Measurements from ENCODE around the gene CTNNA3. TPM values are rescaled to one million over a fixed set of nuclear protein-coding genes. Genes with fewer than 3 reads are reported as not detected.

CTNNA3 gene
- total RNA-seq, 1 donor from 2014 or later, result not detected

GRCh38 chr10:66294538-66294937 is 1401.5 kb downstream of the CTNNA3 start:
- H3K27me3 ChIP-seq (ENCODE audit: control insufficient read depth, insufficient read depth, low read length), result no peaks in the 10 kb centered on the region
- no peak overlapping the region for H3K4me3 ChIP-seq (ENCODE audit: low read depth, low read length)
- no peak for FAIRE-seq
- DNase-seq (ENCODE audit: low read depth), result no peak
- no peaks in the 10 kb centered on the region for H3K36me3 ChIP-seq (ENCODE audit: control insufficient read depth, insufficient read depth, low read length)
- TF ChIP-seq CTCF (IDR thresholded peaks at IDR 0.05; ENCODE audit: insufficient read depth, low read length, severe bottlenecking), result no peak

- H3K4me3 ChIP-seq (ENCODE audit: low read depth, low read length), result no peak overlapping the region
- FAIRE-seq (no peak), DNase-seq (ENCODE audit: low read depth) (no peak)
- H3K27me3 ChIP-seq (ENCODE audit: control insufficient read depth, insufficient read depth, low read length), result no peaks in the 10 kb centered on the region
- no peak for TF ChIP-seq CTCF (IDR thresholded peaks at IDR 0.05; ENCODE audit: insufficient read depth, low read length, severe bottlenecking)
- H3K36me3 ChIP-seq (ENCODE audit: control insufficient read depth, insufficient read depth, low read length), result no peaks in the 10 kb centered on the region
Measured at GRCh38 chr10:66292922-66293321, 1403.1 kb downstream of the CTNNA3 start.

GRCh38 chr10:66292456-66292855 is 1403.5 kb downstream of the CTNNA3 start:
- Histone ChIP-seq H3K4me3 (ENCODE audit: low read depth, low read length) (no peak overlapping the region), H3K27me3 (ENCODE audit: control insufficient read depth, insufficient read depth, low read length) (no peaks in the 10 kb centered on the region), H3K36me3 (ENCODE audit: control insufficient read depth, insufficient read depth, low read length) (no peaks in the 10 kb centered on the region)
- no peak for TF ChIP-seq CTCF (IDR thresholded peaks at IDR 0.05; ENCODE audit: insufficient read depth, low read length, severe bottlenecking)
- no peak for DNase-seq (ENCODE audit: low read depth)
- no peak for FAIRE-seq

GRCh38 chr10:66291133-66291532 is 1404.9 kb downstream of the CTNNA3 start:
- no peak for TF ChIP-seq CTCF (IDR thresholded peaks at IDR 0.05; ENCODE audit: insufficient read depth, low read length, severe bottlenecking)
- no peaks in the 10 kb centered on the region for H3K36me3 ChIP-seq (ENCODE audit: control insufficient read depth, insufficient read depth, low read length)
- no peak overlapping the region for H3K4me3 ChIP-seq (ENCODE audit: low read depth, low read length)
- FAIRE-seq (no peak), DNase-seq (ENCODE audit: low read depth) (no peak)
- no peaks in the 10 kb centered on the region for H3K27me3 ChIP-seq (ENCODE audit: control insufficient read depth, insufficient read depth, low read length)

GRCh38 chr10:66284621-66285020 is 1411.4 kb downstream of the CTNNA3 start:
- no peak for TF ChIP-seq CTCF (IDR thresholded peaks at IDR 0.05; ENCODE audit: insufficient read depth, low read length, severe bottlenecking)
- H3K4me3 ChIP-seq (ENCODE audit: low read depth, low read length), result no peak overlapping the region
- no peaks in the 10 kb centered on the region for H3K27me3 ChIP-seq (ENCODE audit: control insufficient read depth, insufficient read depth, low read length)
- H3K36me3 ChIP-seq (ENCODE audit: control insufficient read depth, insufficient read depth, low read length), result no peaks in the 10 kb centered on the region
- DNase-seq (ENCODE audit: low read depth) (no peak), FAIRE-seq (no peak)

GRCh38 chr10:66283874-66284464 is 1412.0 kb downstream of the CTNNA3 start:
- TF ChIP-seq CTCF (IDR thresholded peaks at IDR 0.05; ENCODE audit: insufficient read depth, low read length, severe bottlenecking), result no peak
- DNase-seq (ENCODE audit: low read depth) (peak; percentile 42), FAIRE-seq (no peak)
- Histone ChIP-seq H3K27me3 (ENCODE audit: control insufficient read depth, insufficient read depth, low read length) (no peaks in the 10 kb centered on the region), H3K4me3 (ENCODE audit: low read depth, low read length) (no peak overlapping the region), H3K36me3 (ENCODE audit: control insufficient read depth, insufficient read depth, low read length) (no peaks in the 10 kb centered on the region)
